ENCODE data around the gene DDN.

Gene DDN

GRCh38 chr12:49028666-49029275 is 29.6 kb upstream of the DDN start:
- Histone ChIP-seq H3K4me3 (ENCODE audit: low read depth, low read length) (no peak overlapping the region), H3K27me3 (ENCODE audit: control insufficient read depth, insufficient read depth, low read length) (no peaks in the 10 kb centered on the region), H3K4me1 (ENCODE audit: control insufficient read depth, insufficient read depth, low read length) (no peaks in the 10 kb centered on the region), H3K9me3 (ENCODE audit: control insufficient read depth, insufficient read depth, low read length) (no peaks in the 10 kb centered on the region), H3K36me3 (ENCODE audit: control insufficient read depth, insufficient read depth, low read length) (peaks cover 91% of the 10 kb centered on the region), H3K9ac (ENCODE audit: low read depth, low read length) (no peak overlapping the region)

- Histone ChIP-seq H3K4me3 (ENCODE audit: low read depth, low read length) (no peak overlapping the region), H3K27me3 (ENCODE audit: control insufficient read depth, insufficient read depth, low read length) (no peaks in the 10 kb centered on the region), H3K9me3 (ENCODE audit: control insufficient read depth, insufficient read depth, low read length) (no peaks in the 10 kb centered on the region), H3K36me3 (ENCODE audit: control insufficient read depth, insufficient read depth, low read length) (peaks cover 91% of the 10 kb centered on the region), H3K9ac (ENCODE audit: low read depth, low read length) (no peak overlapping the region), H3K4me1 (ENCODE audit: control insufficient read depth, insufficient read depth, low read length) (no peaks in the 10 kb centered on the region)
These were observed 28.8 kb upstream of the DDN start for GRCh38 chr12:49027846-49028555.

- Histone ChIP-seq H3K4me3 (ENCODE audit: low read depth, low read length) (no peak overlapping the region), H3K4me1 (ENCODE audit: control insufficient read depth, insufficient read depth, low read length) (no peaks in the 10 kb centered on the region), H3K36me3 (ENCODE audit: control insufficient read depth, insufficient read depth, low read length) (peaks cover 90% of the 10 kb centered on the region), H3K9me3 (ENCODE audit: control insufficient read depth, insufficient read depth, low read length) (no peaks in the 10 kb centered on the region), H3K9ac (ENCODE audit: low read depth, low read length) (no peak overlapping the region), H3K27me3 (ENCODE audit: control insufficient read depth, insufficient read depth, low read length) (no peaks in the 10 kb centered on the region)
These were observed 27.7 kb upstream of the DDN start for GRCh38 chr12:49026678-49027480.

- H3K36me3 ChIP-seq (ENCODE audit: control insufficient read depth, insufficient read depth, low read length): peaks cover 86% of the 10 kb centered on the region
- no peaks in the 10 kb centered on the region for H3K4me1 ChIP-seq (ENCODE audit: control insufficient read depth, insufficient read depth, low read length)
- no peaks in the 10 kb centered on the region for H3K9me3 ChIP-seq (ENCODE audit: control insufficient read depth, insufficient read depth, low read length)
- no peaks in the 10 kb centered on the region for H3K27me3 ChIP-seq (ENCODE audit: control insufficient read depth, insufficient read depth, low read length)
- H3K4me3 ChIP-seq (ENCODE audit: low read depth, low read length): no peak overlapping the region
- no peak overlapping the region for H3K9ac ChIP-seq (ENCODE audit: low read depth, low read length)
These were observed 26.9 kb upstream of the DDN start for GRCh38 chr12:49026101-49026500.

- Histone ChIP-seq H3K9me3 (ENCODE audit: control insufficient read depth, insufficient read depth, low read length) (no peaks in the 10 kb centered on the region), H3K9ac (ENCODE audit: low read depth, low read length) (no peak overlapping the region), H3K4me1 (ENCODE audit: control insufficient read depth, insufficient read depth, low read length) (no peaks in the 10 kb centered on the region), H3K36me3 (ENCODE audit: control insufficient read depth, insufficient read depth, low read length) (peaks cover 80% of the 10 kb centered on the region), H3K27me3 (ENCODE audit: control insufficient read depth, insufficient read depth, low read length) (no peaks in the 10 kb centered on the region), H3K4me3 (ENCODE audit: low read depth, low read length) (no peak overlapping the region)
These were observed 26.3 kb upstream of the DDN start for GRCh38 chr12:49025463-49025862.

GRCh38 chr12:49024543-49024942 is 25.4 kb upstream of the DDN start:
- Histone ChIP-seq H3K4me3 (ENCODE audit: low read depth, low read length) (no peak overlapping the region), H3K9ac (ENCODE audit: low read depth, low read length) (no peak overlapping the region), H3K4me1 (ENCODE audit: control insufficient read depth, insufficient read depth, low read length) (no peaks in the 10 kb centered on the region), H3K27me3 (ENCODE audit: control insufficient read depth, insufficient read depth, low read length) (no peaks in the 10 kb centered on the region), H3K36me3 (ENCODE audit: control insufficient read depth, insufficient read depth, low read length) (peaks cover 79% of the 10 kb centered on the region), H3K9me3 (ENCODE audit: control insufficient read depth, insufficient read depth, low read length) (no peaks in the 10 kb centered on the region)

GRCh38 chr12:49023812-49024211 is 24.6 kb upstream of the DDN start:
- peaks cover 71% of the 10 kb centered on the region for H3K36me3 ChIP-seq (ENCODE audit: control insufficient read depth, insufficient read depth, low read length)
- H3K4me1 ChIP-seq (ENCODE audit: control insufficient read depth, insufficient read depth, low read length): no peaks in the 10 kb centered on the region
- H3K27me3 ChIP-seq (ENCODE audit: control insufficient read depth, insufficient read depth, low read length): no peaks in the 10 kb centered on the region
- no peaks in the 10 kb centered on the region for H3K9me3 ChIP-seq (ENCODE audit: control insufficient read depth, insufficient read depth, low read length)
- no peak overlapping the region for H3K9ac ChIP-seq (ENCODE audit: low read depth, low read length)
- no peak overlapping the region for H3K4me3 ChIP-seq (ENCODE audit: low read depth, low read length)

GRCh38 chr12:49022558-49023178 is 23.5 kb upstream of the DDN start:
- H3K9me3 ChIP-seq (ENCODE audit: control insufficient read depth, insufficient read depth, low read length): no peaks in the 10 kb centered on the region
- H3K27me3 ChIP-seq (ENCODE audit: control insufficient read depth, insufficient read depth, low read length): no peaks in the 10 kb centered on the region
- peaks cover 1% of the 10 kb centered on the region for H3K4me1 ChIP-seq (ENCODE audit: control insufficient read depth, insufficient read depth, low read length)
- no peak overlapping the region for H3K4me3 ChIP-seq (ENCODE audit: low read depth, low read length)
- H3K36me3 ChIP-seq (ENCODE audit: control insufficient read depth, insufficient read depth, low read length): peaks cover 60% of the 10 kb centered on the region
- H3K9ac ChIP-seq (ENCODE audit: low read depth, low read length): no peak overlapping the region

- Histone ChIP-seq H3K9ac (ENCODE audit: low read depth, low read length) (no peak overlapping the region), H3K9me3 (ENCODE audit: control insufficient read depth, insufficient read depth, low read length) (no peaks in the 10 kb centered on the region), H3K36me3 (ENCODE audit: control insufficient read depth, insufficient read depth, low read length) (peaks cover 48% of the 10 kb centered on the region), H3K4me3 (ENCODE audit: low read depth, low read length) (no peak overlapping the region), H3K4me1 (ENCODE audit: control insufficient read depth, insufficient read depth, low read length) (peaks cover 3% of the 10 kb centered on the region), H3K27me3 (ENCODE audit: control insufficient read depth, insufficient read depth, low read length) (no peaks in the 10 kb centered on the region)
These were observed 22.2 kb upstream of the DDN start for GRCh38 chr12:49021292-49021915.

- Histone ChIP-seq H3K36me3 (ENCODE audit: control insufficient read depth, insufficient read depth, low read length) (peaks cover 38% of the 10 kb centered on the region), H3K27me3 (ENCODE audit: control insufficient read depth, insufficient read depth, low read length) (no peaks in the 10 kb centered on the region), H3K9ac (ENCODE audit: low read depth, low read length) (no peak overlapping the region), H3K4me3 (ENCODE audit: low read depth, low read length) (no peak overlapping the region), H3K9me3 (ENCODE audit: control insufficient read depth, insufficient read depth, low read length) (no peaks in the 10 kb centered on the region), H3K4me1 (ENCODE audit: control insufficient read depth, insufficient read depth, low read length) (peaks cover 3% of the 10 kb centered on the region)
These were observed 21.3 kb upstream of the DDN start for GRCh38 chr12:49020441-49020840.
